ENCODE data around the gene SUPT20H.

GRCh38 chr13:37014609-37015008 is 44.9 kb downstream of the SUPT20H start:
- TF ChIP-seq CTCF (tag by site-specific recombination; IDR thresholded peaks at IDR 0.05) (no peak), ZNF2 (tag by site-specific recombination; IDR thresholded peaks at IDR 0.05) (no peak), KLF1 (tag by site-specific recombination; IDR thresholded peaks at IDR 0.05) (no peak), ZNF121 (tag by site-specific recombination; IDR thresholded peaks at IDR 0.05) (no peak), ZNF561 (tag by site-specific recombination; IDR thresholded peaks at IDR 0.05; ENCODE audit: borderline replicate concordance) (no peak), ZNF830 (tag by site-specific recombination; IDR thresholded peaks at IDR 0.05; ENCODE audit: low read depth) (no peak), ZBTB1 (tag by site-specific recombination; IDR thresholded peaks at IDR 0.05) (no peak), PRDM4 (tag by site-specific recombination; IDR thresholded peaks at IDR 0.05) (no peak), ZNF239 (tag by site-specific recombination; IDR thresholded peaks at IDR 0.05) (no peak), MYNN (tag by site-specific recombination; IDR thresholded peaks at IDR 0.05; ENCODE audit: borderline replicate concordance) (no peak), ZNF146 (tag by site-specific recombination; IDR thresholded peaks at IDR 0.05) (no peak), ZNF521 (tag by site-specific recombination; IDR thresholded peaks at IDR 0.05) (no peak), TRIM28 (IDR thresholded peaks at IDR 0.05; ENCODE audit: borderline replicate concordance, low read length) (no peak)

Data from HEK293 (cell line).